Heart right ventricle (tissue), 16 donors: ENCODE measurements around the gene DEFB131B. TPM values are rescaled to one million over a fixed set of nuclear protein-coding genes. Genes with fewer than 3 reads are reported as not detected.
"Not testable (repeated sequence)": the region's sequence is repeated elsewhere in the genome, so short reads cannot be mapped to it uniquely, and the experiment has no call there.

Source experiments
- ATAC-seq, 8 donors: fragments of 200-7000 bp; cut with Tn5 transposase; one replicate each; pipeline ENCODE4 v1.9.1; 2020; ENCODE audit warnings: mild to moderate bottlenecking in 8 of 8, moderate library complexity in 8 of 8, moderate number of reproducible peaks in 1 of 8
- DNase-seq, 2 donors: peaks; one replicate each; pipeline ENCODE4 v3.0.0-alpha.2; 2020
- H3K27ac ChIP-seq, 10 donors: fragments of 200-600 bp; sonication (generic) in 2 of 10; one replicate each; pipeline versions ENCODE4 v1.5.0 to v1.8.0; 2020 to 2022; ENCODE audit warnings: mild to moderate bottlenecking in 3 of 10
- H3K27me3 ChIP-seq, 7 donors: fragments of 200-600 bp; one replicate each; pipeline ENCODE4 v1.8.0; 2021 to 2022; ENCODE audit warnings: mild to moderate bottlenecking in 2 of 7
- H3K36me3 ChIP-seq, 9 donors: fragments of 200-600 bp; sonication (generic) in 1 of 9; one replicate each; pipeline versions ENCODE4 v1.5.0 to v1.8.0; 2020 to 2022; ENCODE audit warnings: mild to moderate bottlenecking in 2 of 9
- H3K4me1 ChIP-seq, 9 donors: fragments of 200-600 bp; sonication (generic) in 1 of 9; one replicate each; pipeline versions ENCODE4 v1.5.0 to v1.8.0; 2020 to 2022; ENCODE audit warnings: mild to moderate bottlenecking in 4 of 9
- H3K4me3 ChIP-seq, 10 donors: fragments of 200-600 bp; sonication (generic) in 2 of 10; one replicate each; pipeline versions ENCODE4 v1.5.0 to v1.8.0; 2020 to 2022; ENCODE audit warnings: mild to moderate bottlenecking in 7 of 10, moderate library complexity in 2 of 10
- H3K9me3 ChIP-seq, 11 donors: fragments of 200-600 bp in 10 of 11; sonication (generic) in 2 of 11; one replicate each; pipeline versions ENCODE4 v1.5.0 to v1.8.0; 2013 to 2022; ENCODE audit warnings: mild to moderate bottlenecking in 2 of 11, control low read depth in 1 of 11, moderate library complexity in 1 of 11
- WGBS, 2 donors: extraction: QIAGEN DNeasy Blood & Tissue Kit; methylation state at CpG; one replicate each; pipeline ENCODE4 v1.1.7; 2013; ENCODE audit warnings: inconsistent platforms in 1 of 2; 5-methylcytosine and 5-hydroxymethylcytosine counted together
- intact Hi-C, 10 donors: fragments of 100-400 bp; cut with DNase I; formaldehyde crosslinking; loops; one replicate each; pipeline versions ENCODE4 v1.11.1 to v1.14.2; 2022
- long read RNA-seq, 3 donors: library from polyadenylated mRNA; unstranded; transcript quantifications; one replicate each; pipeline ENCODE4 v2.0.0, GENCODE V29; 2020 to 2021
- polyA plus RNA-seq, 2 donors: library from polyadenylated mRNA; stranded (reverse); fragments of 200-250 nt; gene quantifications; one replicate each; pipeline ENCODE4 v1.2.3, GENCODE V29; 2013
- total RNA-seq, 10 donors: library from RNA; stranded (reverse); fragmentation: NEBNext Ultra II Directional in 3 of 10; extraction: Animal tissue kit (Norgen Biotek cat#: 25700) in 3 of 10; gene quantifications; one replicate each; pipeline versions ENCODE4 v1.2.1 to v1.2.4, GENCODE V29; 2021 to 2023
- TF ChIP-seq, protein P1 (sequence below), 9 donors: fragments of 200-600 bp; sonication (generic) in 2 of 9; IDR thresholded peaks; one replicate each; pipeline versions ENCODE4 v1.5.0 to v1.8.0; 2021 to 2022; ENCODE audit warnings: antibody characterized with exemption in 9 of 9, mild to moderate bottlenecking in 5 of 9, moderate library complexity in 1 of 9
- donor health status: Arrhythmogenic right ventricular cardiomyopathy.
- donor health status: ischemic (EF 13 %, LVEDD 7.1; RV severe dilation, severe dysfunction).
- donor health status: healthy with polysubstance abuse.
- donor health status: DM: no; HTN: yes; CAD: no.
- donor health status: DM: no; HTN: no; CAD: no.
- donor health status: ischemic (EF 25% LVEDD 6.9; RV normal size, moderate dysfunction).
- donor health status: ischemic (EF 25% LVEDD 5.7; RV mildly dilated, moderate dysfunction).
- donor health status: healthy.
- donor health status: DM: yes; HTN: yes; CAD: no.
- donor health status: Ischemic cardiomyopathy.
- donor health status: ischemic (EF 35%, LVEDD 5.7; RV mildly dilated, moderate dysfunction).
- donor health status: nonischemic (EF 11% LVEDD 7.7; RV severe dilation, severe dysfunction).
- donor health status: DM: yes; HTN: yes; CAD: no.
- donor health status: PGD.
- donor health status: ischemic (EF 29% LVEDD 5.4; RV normal size, mild dysfunction).
- donor health status: nonischemic (EF 23%, LVEDD 6.1; RV moderate dilation, normal function).

The DEFB131B gene
- total RNA-seq = not detected
- polyA plus RNA-seq = not detected
- long read RNA-seq, donor 1 = 0 reads
- long read RNA-seq, donor 2 = 0 reads
- long read RNA-seq, donor 3 = 0 reads

DNA sequence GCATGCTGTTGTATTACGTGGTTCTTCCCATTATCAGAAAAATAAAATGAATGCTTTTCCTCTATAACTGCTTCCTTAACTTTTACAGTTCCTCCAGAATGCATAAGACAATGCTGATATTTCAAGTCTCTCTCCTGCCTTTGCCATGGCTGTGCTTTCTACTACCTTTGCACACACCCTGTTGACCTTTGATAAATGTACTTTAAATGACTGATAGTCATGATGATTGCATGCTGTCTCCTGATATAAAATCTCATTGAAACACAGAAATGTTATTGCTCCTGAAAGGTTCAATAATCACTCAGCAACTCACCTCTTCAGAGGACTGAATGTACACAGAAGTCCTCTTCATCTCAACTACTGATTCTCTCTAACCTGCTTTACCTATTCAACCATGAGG, at the start of gene DEFB131B:
Gene DEFB131B, plus strand, starts transcription at position 395 of the 400 bp plus-strand sequence. Its CDS starts 0 bp downstream, at position 395.
- H3K4me1 ChIP-seq, ATAC-seq, H3K9me3 ChIP-seq, H3K4me3 ChIP-seq, H3K27me3 ChIP-seq, DNase-seq, H3K27ac ChIP-seq, intact Hi-C loops: not testable (repeated sequence)
- WGBS, 2 donors = 89 to 94% methylated on average over 1 of the region's 1 CpG
- H3K36me3 ChIP-seq = peaks cover 0 to 19% (median 0%) of the 10 kb centered on the region in 9 donors

- WGBS, 2 donors = 92 to 95% methylated on average over 3 of the region's 3 CpGs
- H3K27ac ChIP-seq, ATAC-seq, H3K36me3 ChIP-seq, intact Hi-C loops, DNase-seq, H3K4me1 ChIP-seq, H3K9me3 ChIP-seq, H3K4me3 ChIP-seq, H3K27me3 ChIP-seq: not testable (repeated sequence)
Measured at GRCh38 chr11:71829247-71829646, 49.0 kb upstream of the DEFB131B start.

- intact Hi-C loops, ATAC-seq, DNase-seq, H3K4me1 ChIP-seq, H3K9me3 ChIP-seq, H3K36me3 ChIP-seq, H3K27me3 ChIP-seq, H3K4me3 ChIP-seq, H3K27ac ChIP-seq: not testable (repeated sequence)
- 86 to 87% methylated on average over 3 of the region's 3 CpGs for WGBS, 2 donors
Measured at GRCh38 chr11:71829686-71830085, 48.6 kb upstream of the DEFB131B start.

DNA sequence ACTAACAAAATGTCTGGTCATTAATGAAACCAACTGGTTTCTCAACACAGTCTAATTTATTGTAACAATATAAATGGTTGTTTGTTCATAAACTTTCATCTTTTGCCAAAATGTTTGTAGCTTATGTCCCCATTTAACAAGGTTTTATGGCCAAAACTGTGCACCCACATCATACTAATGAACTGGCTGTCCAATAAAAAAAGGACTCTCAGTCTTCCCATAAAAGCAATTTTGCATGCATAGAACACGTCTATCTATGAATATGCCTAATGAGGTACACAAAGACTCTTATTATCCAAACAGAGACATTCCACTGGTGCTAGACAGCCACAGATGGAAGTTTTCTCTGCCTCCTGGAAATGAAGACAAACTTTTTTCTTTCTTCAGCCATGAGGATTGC, 45.4 kb upstream of the DEFB131B start, which contains the start of gene DEFB108B:
Gene DEFB108B, plus strand, starts transcription at position 390 of the 400 bp plus-strand sequence. Its CDS starts 0 bp downstream, at position 390.
- H3K4me1 ChIP-seq, DNase-seq, intact Hi-C loops, ATAC-seq, H3K9me3 ChIP-seq, H3K27me3 ChIP-seq, H3K27ac ChIP-seq, H3K36me3 ChIP-seq, H3K4me3 ChIP-seq: not testable (repeated sequence)
- WGBS, 2 donors = 0% methylated on average over 1 of the region's 1 CpG

DNA sequence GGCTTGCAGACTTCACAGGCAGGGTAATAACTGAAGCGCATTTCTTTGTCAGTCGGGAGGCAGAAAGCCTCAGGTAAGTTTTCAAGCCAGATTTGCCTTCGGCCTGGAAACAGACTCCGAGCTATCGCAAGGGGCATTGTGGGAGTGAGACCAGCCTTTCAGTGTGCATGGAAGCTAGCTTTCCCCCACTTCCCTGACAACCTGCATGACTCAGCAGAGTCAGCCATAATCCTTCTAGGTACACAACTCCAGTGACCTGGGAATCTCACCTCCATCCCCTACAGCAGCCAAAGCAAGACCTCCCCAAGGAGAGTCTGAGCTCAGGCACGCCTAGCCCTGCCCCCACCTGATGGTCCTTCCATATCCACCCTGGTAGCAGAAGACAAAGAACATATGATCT, 35.5 kb upstream of the DEFB131B start:
- H3K9me3 ChIP-seq, ATAC-seq, DNase-seq, H3K4me3 ChIP-seq, H3K27me3 ChIP-seq, H3K4me1 ChIP-seq, H3K36me3 ChIP-seq, H3K27ac ChIP-seq, intact Hi-C loops: not testable (repeated sequence)
- WGBS, 2 donors = 83 to 88% methylated on average over 6 of the region's 6 CpGs

DNA sequence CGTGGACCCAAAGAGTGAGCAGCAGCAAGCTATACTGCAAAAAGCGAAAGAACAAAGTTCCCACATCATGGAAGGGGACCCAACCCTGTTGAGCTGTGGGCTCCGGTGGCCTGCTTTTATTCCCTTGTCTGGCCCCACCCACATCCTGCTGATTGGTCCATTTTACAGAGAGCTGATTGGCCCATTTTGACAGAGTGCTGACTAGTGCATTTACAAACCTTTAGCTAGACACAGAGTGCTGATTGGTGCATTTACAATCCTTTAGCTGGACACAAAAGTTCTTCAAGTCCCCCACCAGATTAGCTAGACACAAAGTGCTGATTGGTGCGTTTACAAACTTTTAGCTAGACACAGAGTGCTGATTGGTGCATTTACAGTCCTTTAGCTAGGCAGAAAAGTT, 34.9 kb upstream of the DEFB131B start:
- DNase-seq, ATAC-seq, H3K36me3 ChIP-seq, H3K4me1 ChIP-seq, H3K27me3 ChIP-seq, H3K27ac ChIP-seq, intact Hi-C loops, H3K4me3 ChIP-seq: not testable (repeated sequence)
- H3K9me3 ChIP-seq = peaks cover 0 to 13% (median 0%) of the 10 kb centered on the region in 11 donors
- WGBS, 2 donors = 93 to 94% methylated on average over 4 of the region's 4 CpGs

DNA sequence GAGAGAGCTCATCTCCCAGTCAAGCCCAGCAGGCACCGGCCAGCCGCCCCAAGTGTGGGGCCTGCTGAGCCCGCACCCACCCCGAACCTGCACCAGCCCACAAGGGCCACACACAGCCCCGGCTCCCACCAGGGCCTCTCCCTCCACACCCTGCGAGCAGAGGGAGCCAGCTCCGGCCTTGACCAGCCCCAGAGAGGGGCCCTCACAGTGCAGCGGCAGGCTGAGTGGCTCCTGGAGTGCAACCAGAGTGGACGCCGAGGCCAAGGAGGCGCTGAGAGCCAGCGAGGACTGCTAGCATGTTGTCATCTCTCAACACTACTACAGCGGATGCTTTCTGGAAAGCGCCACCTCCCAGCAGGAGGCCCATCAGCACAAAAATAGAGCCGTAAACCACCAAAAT, 34.4 kb upstream of the DEFB131B start:
- no peaks in the 10 kb centered on the region for H3K36me3 ChIP-seq
- ATAC-seq (no peak), DNase-seq (no peak)
- no peaks in the 10 kb centered on the region for H3K27me3 ChIP-seq
- peaks cover 0 to 15% (median 0%) of the 10 kb centered on the region in 11 donors for H3K9me3 ChIP-seq
- H3K4me1 ChIP-seq = no peaks in the 10 kb centered on the region
- no peak overlapping the region for H3K4me3 ChIP-seq
- WGBS, 2 donors = 67 to 68% methylated on average over 15 of the region's 15 CpGs
- intact Hi-C loops = no loop called here
- TF ChIP-seq, protein P1, sequence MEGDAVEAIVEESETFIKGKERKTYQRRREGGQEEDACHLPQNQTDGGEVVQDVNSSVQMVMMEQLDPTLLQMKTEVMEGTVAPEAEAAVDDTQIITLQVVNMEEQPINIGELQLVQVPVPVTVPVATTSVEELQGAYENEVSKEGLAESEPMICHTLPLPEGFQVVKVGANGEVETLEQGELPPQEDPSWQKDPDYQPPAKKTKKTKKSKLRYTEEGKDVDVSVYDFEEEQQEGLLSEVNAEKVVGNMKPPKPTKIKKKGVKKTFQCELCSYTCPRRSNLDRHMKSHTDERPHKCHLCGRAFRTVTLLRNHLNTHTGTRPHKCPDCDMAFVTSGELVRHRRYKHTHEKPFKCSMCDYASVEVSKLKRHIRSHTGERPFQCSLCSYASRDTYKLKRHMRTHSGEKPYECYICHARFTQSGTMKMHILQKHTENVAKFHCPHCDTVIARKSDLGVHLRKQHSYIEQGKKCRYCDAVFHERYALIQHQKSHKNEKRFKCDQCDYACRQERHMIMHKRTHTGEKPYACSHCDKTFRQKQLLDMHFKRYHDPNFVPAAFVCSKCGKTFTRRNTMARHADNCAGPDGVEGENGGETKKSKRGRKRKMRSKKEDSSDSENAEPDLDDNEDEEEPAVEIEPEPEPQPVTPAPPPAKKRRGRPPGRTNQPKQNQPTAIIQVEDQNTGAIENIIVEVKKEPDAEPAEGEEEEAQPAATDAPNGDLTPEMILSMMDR (IDR thresholded peaks at IDR 0.05) = no peak
- no peak overlapping the region for H3K27ac ChIP-seq

DNA sequence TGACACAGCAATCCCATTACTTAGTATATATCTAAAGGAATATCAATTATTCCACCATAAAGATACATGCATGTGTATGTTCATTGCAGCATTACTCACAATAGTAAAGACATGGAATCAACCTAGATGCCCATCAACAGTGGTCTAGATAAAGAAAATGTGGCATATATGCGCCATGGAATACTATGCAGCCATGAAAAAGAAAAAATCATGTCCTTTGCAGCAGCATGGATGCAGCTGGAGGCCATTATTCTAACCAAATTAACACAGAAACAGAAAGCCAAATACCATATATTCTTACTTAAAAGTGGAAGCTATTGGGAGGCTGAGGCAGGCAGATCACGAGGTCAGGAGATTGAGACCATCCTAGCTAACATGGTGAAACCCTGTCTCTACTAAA, 24.4 kb upstream of the DEFB131B start:
- H3K36me3 ChIP-seq, ATAC-seq, H3K4me1 ChIP-seq, H3K27me3 ChIP-seq, H3K27ac ChIP-seq, intact Hi-C loops, H3K4me3 ChIP-seq, DNase-seq: not testable (repeated sequence)
- H3K9me3 ChIP-seq = peaks cover 0 to 18% (median 0%) of the 10 kb centered on the region in 11 donors
- 87 to 93% methylated on average over 2 of the region's 2 CpGs for WGBS, 2 donors

DNA sequence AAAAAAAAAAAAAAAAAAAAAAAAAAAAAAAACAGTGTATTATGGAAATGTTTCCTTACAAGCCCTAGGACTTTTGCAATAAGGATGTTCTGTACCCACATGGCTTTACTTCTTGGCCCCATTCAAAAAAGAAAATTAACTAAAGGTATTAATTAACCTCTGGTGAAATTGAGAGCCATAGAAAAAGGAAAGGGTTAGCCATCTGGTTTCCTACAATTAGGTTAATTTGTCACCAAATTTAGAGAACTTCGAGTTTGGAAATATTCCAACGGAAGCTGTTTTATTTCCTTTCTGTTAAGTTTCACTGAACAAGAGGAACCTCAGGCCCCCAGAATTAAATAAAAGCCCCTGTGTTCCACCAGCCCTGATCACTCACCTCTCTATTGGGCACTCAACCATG, 22.4 kb upstream of the DEFB131B start:
- H3K27me3 ChIP-seq, ATAC-seq, H3K4me3 ChIP-seq, H3K36me3 ChIP-seq, intact Hi-C loops, H3K9me3 ChIP-seq, H3K4me1 ChIP-seq, DNase-seq, H3K27ac ChIP-seq: not testable (repeated sequence)
- WGBS, 2 donors = 37 to 67% methylated on average over 2 of the region's 2 CpGs

- H3K27ac ChIP-seq = peak overlapping the region in 2 of 10 donors; percentile 9 to 22
- whole genome bisulfite sequencing, 2 donors = 63 to 69% methylated on average over 3 of the region's 3 CpGs
- ATAC-seq = peak in 2 of 8 donors; percentile 57 to 68
Measured at GRCh38 chr11:71860835-71861234, 17.4 kb upstream of the DEFB131B start.

More at GRCh38 chr11:71860835-71861234, 17.4 kb upstream of the DEFB131B start:
- H3K36me3 ChIP-seq, intact Hi-C loops, DNase-seq, H3K27me3 ChIP-seq, H3K4me1 ChIP-seq, H3K4me3 ChIP-seq, H3K9me3 ChIP-seq: not testable (repeated sequence)
